SIG-M5 (cell line): ENCODE data around the gene ATXN1.

Experiments used
- DNase-seq: peaks from one replicate; lab custom pipeline; 2025; lab: John Stamatoyannopoulos, UW

The ATXN1 gene

GRCh38 chr6:16698162-16698533, 63.1 kb downstream of the ATXN1 start:
- DNase-seq = no peak

- no peak for DNase-seq
Observed at GRCh38 chr6:16697437-16698161, 63.7 kb downstream of the ATXN1 start.

- no peak for DNase-seq
Observed at GRCh38 chr6:16696496-16696895, 64.8 kb downstream of the ATXN1 start.

- no peak for DNase-seq
Observed at GRCh38 chr6:16694781-16695578, 66.3 kb downstream of the ATXN1 start.

GRCh38 chr6:16691324-16691723, 69.9 kb downstream of the ATXN1 start:
- no peak for DNase-seq

GRCh38 chr6:16690608-16691142, 70.6 kb downstream of the ATXN1 start:
- DNase-seq = no peak

- DNase-seq = no peak
Observed at GRCh38 chr6:16689788-16690607, 71.3 kb downstream of the ATXN1 start.

GRCh38 chr6:16688984-16689636, 72.2 kb downstream of the ATXN1 start:
- DNase-seq = no peak

GRCh38 chr6:16688436-16688835, 72.8 kb downstream of the ATXN1 start:
- DNase-seq = no peak

GRCh38 chr6:16687045-16687444, 74.2 kb downstream of the ATXN1 start:
- no peak for DNase-seq

- no peak for DNase-seq
Observed at GRCh38 chr6:16684896-16685554, 76.2 kb downstream of the ATXN1 start.

- peak; percentile 75 for DNase-seq
Observed at GRCh38 chr6:16684195-16684689, 77.0 kb downstream of the ATXN1 start.

GRCh38 chr6:16683641-16684194, 77.5 kb downstream of the ATXN1 start:
- DNase-seq = no peak

- peak; percentile 73 for DNase-seq
Observed at GRCh38 chr6:16681260-16681873, 79.9 kb downstream of the ATXN1 start.

- DNase-seq = no peak
Observed at GRCh38 chr6:16679050-16679449, 82.2 kb downstream of the ATXN1 start.

- no peak for DNase-seq
Observed at GRCh38 chr6:16677458-16677857, 83.8 kb downstream of the ATXN1 start.

- no peak for DNase-seq
Observed at GRCh38 chr6:16676978-16677377, 84.3 kb downstream of the ATXN1 start.

- DNase-seq = no peak
Observed at GRCh38 chr6:16676376-16676775, 84.9 kb downstream of the ATXN1 start.

GRCh38 chr6:16674801-16675392, 86.4 kb downstream of the ATXN1 start:
- DNase-seq = no peak
